Coronary artery (tissue), 2 donors: ENCODE measurements around the gene ARGLU1.

Experiments used
- DNase-seq: peaks from one replicate; pipeline ENCODE4 v3.0.0-alpha.2; 2017; ENCODE audit warnings: low spot score
- H3K27ac ChIP-seq, 2 donors: fragments of 200-600 bp; sonication (generic); one replicate each; pipeline ENCODE4 v1.5.1; 2016 to 2019
- H3K4me3 ChIP-seq: fragments of 200-600 bp; sonication (generic); 2 replicates; pipeline ENCODE4 v1.5.1; 2016; ENCODE audit warnings: mild to moderate bottlenecking, moderate library complexity
- CTCF ChIP-seq: fragments of 200-600 bp; sonication (generic); IDR thresholded peaks from one replicate; pipeline ENCODE4 v1.5.1; 2019; ENCODE audit warnings: antibody characterized with exemption

ARGLU1 gene

GRCh38 chr13:106521095-106521799, 46.7 kb downstream of the ARGLU1 start:
- H3K27ac ChIP-seq: no peak overlapping the region

GRCh38 chr13:106520251-106521054, 47.5 kb downstream of the ARGLU1 start:
- TF ChIP-seq CTCF: peak; percentile 18
- no peak overlapping the region for H3K4me3 ChIP-seq
- H3K27ac ChIP-seq: no peak overlapping the region
- no peak for DNase-seq

More at GRCh38 chr13:106521095-106521799, 46.7 kb downstream of the ARGLU1 start:
- no peak for DNase-seq
- no peak for TF ChIP-seq CTCF
- H3K4me3 ChIP-seq: no peak overlapping the region

GRCh38 chr13:106518512-106518911, 49.4 kb downstream of the ARGLU1 start:
- H3K4me3 ChIP-seq: no peak overlapping the region
- DNase-seq: no peak
- no peak overlapping the region for H3K27ac ChIP-seq
- no peak for TF ChIP-seq CTCF

- H3K27ac ChIP-seq: no peak overlapping the region
- H3K4me3 ChIP-seq: no peak overlapping the region
- no peak for DNase-seq
- TF ChIP-seq CTCF: no peak
Measured at GRCh38 chr13:106517109-106517847, 50.7 kb downstream of the ARGLU1 start.

- H3K27ac ChIP-seq: no peak overlapping the region
- no peak for DNase-seq
- TF ChIP-seq CTCF: no peak
- H3K4me3 ChIP-seq: no peak overlapping the region
Measured at GRCh38 chr13:106515635-106516254, 52.2 kb downstream of the ARGLU1 start.

GRCh38 chr13:106514928-106515634, 52.9 kb downstream of the ARGLU1 start:
- Histone ChIP-seq H3K27ac (no peak overlapping the region), H3K4me3 (no peak overlapping the region)
- no peak for TF ChIP-seq CTCF
- DNase-seq: no peak
